ENCODE data around the gene THYN1. TPM values are rescaled to one million over a fixed set of nuclear protein-coding genes. Genes with fewer than 3 reads are reported as not detected.

THYN1 gene
- total RNA-seq, 2 donors from 2014 or later: 17.8 to 25.7 TPM

GRCh38 chr11:134226806-134227325, 26.3 kb downstream of the THYN1 start:
- no peak overlapping the region for H3K27ac ChIP-seq
- ATAC-seq (no peak), DNase-seq (no peak)
- intact Hi-C loops (cut with DNase I): no loop called here
- no peaks in the 10 kb centered on the region for H3K27me3 ChIP-seq
- H3K4me1 ChIP-seq: peaks cover 29% of the 10 kb centered on the region
- 86 to 88% methylated on average over 5 of the region's 5 CpGs for WGBS, 2 donors
- no peaks in the 10 kb centered on the region for H3K9me3 ChIP-seq
- no peaks in the 10 kb centered on the region for H3K36me3 ChIP-seq (replicated peaks in 1 of 2; ENCODE audit: insufficient read depth in 1 of 2, low read depth in 2 of 2)
- H3K4me3 ChIP-seq: no peak overlapping the region
- TF ChIP-seq POLR2A (IDR thresholded peaks at IDR 0.05): no peak
- TF ChIP-seq, protein P1, sequence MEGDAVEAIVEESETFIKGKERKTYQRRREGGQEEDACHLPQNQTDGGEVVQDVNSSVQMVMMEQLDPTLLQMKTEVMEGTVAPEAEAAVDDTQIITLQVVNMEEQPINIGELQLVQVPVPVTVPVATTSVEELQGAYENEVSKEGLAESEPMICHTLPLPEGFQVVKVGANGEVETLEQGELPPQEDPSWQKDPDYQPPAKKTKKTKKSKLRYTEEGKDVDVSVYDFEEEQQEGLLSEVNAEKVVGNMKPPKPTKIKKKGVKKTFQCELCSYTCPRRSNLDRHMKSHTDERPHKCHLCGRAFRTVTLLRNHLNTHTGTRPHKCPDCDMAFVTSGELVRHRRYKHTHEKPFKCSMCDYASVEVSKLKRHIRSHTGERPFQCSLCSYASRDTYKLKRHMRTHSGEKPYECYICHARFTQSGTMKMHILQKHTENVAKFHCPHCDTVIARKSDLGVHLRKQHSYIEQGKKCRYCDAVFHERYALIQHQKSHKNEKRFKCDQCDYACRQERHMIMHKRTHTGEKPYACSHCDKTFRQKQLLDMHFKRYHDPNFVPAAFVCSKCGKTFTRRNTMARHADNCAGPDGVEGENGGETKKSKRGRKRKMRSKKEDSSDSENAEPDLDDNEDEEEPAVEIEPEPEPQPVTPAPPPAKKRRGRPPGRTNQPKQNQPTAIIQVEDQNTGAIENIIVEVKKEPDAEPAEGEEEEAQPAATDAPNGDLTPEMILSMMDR (IDR thresholded peaks at IDR 0.05): no peak

GRCh38 chr11:134224710-134225664, 28.2 kb downstream of the THYN1 start:
- peak; percentile 31 for ATAC-seq
- WGBS, 2 donors: 0% methylated on average over 3 to 71 of the region's 93 CpGs

GRCh38 chr11:134223836-134224709, 29.1 kb downstream of the THYN1 start, which contains the start of the genes NCAPD3 and VPS26B:
Gene NCAPD3, minus strand, starts transcription at chr11:134223967. Its CDS starts 41 bp downstream, at chr11:134223926.
Gene VPS26B, plus strand, starts transcription at chr11:134224671. Its CDS starts 452 bp downstream, at chr11:134225123.
- Histone ChIP-seq H3K27ac (peak within 1 kb of the TSS; percentile 89 to 95 (median 94)), H3K9me3 (no peaks in the 10 kb centered on the region), H3K4me1 (peaks cover 29% of the 10 kb centered on the region), H3K36me3 (replicated peaks in 1 of 2; ENCODE audit: insufficient read depth in 1 of 2, low read depth in 2 of 2) (no peaks in the 10 kb centered on the region), H3K27me3 (no peaks in the 10 kb centered on the region), H3K4me3 (peak within 1 kb of the TSS; percentile 88 to 90)
- WGBS, 2 donors: 1% methylated on average over 19 to 79 of the region's 89 CpGs
- DNase-seq (peak; percentile 97), ATAC-seq (peak; percentile 94)
- intact Hi-C loops (cut with DNase I): no loop called here
- TF ChIP-seq, protein P1 (IDR thresholded peaks at IDR 0.05): peak in 3 of 7 experiments; percentile 7 to 28 (median 14)
- peak; percentile 96 to 99 (median 99) for TF ChIP-seq POLR2A (IDR thresholded peaks at IDR 0.05)

More at GRCh38 chr11:134224710-134225664, 28.2 kb downstream of the THYN1 start:
- H3K9me3 ChIP-seq: no peaks in the 10 kb centered on the region
- peaks cover 29% of the 10 kb centered on the region for H3K4me1 ChIP-seq
- H3K27me3 ChIP-seq: no peaks in the 10 kb centered on the region
- intact Hi-C loops (cut with DNase I): no loop called here
- peak; percentile 36 to 54 (median 46) for DNase-seq
- H3K36me3 ChIP-seq (replicated peaks in 1 of 2; ENCODE audit: insufficient read depth in 1 of 2, low read depth in 2 of 2): no peaks in the 10 kb centered on the region
- TF ChIP-seq, protein P1 (IDR thresholded peaks at IDR 0.05): peak in 1 of 7 experiments; percentile 1
- no peak for TF ChIP-seq POLR2A (IDR thresholded peaks at IDR 0.05)
- H3K4me3 ChIP-seq: peak overlapping the region; percentile 88 to 90
- peak overlapping the region; percentile 89 to 95 (median 94) for H3K27ac ChIP-seq

DNA sequence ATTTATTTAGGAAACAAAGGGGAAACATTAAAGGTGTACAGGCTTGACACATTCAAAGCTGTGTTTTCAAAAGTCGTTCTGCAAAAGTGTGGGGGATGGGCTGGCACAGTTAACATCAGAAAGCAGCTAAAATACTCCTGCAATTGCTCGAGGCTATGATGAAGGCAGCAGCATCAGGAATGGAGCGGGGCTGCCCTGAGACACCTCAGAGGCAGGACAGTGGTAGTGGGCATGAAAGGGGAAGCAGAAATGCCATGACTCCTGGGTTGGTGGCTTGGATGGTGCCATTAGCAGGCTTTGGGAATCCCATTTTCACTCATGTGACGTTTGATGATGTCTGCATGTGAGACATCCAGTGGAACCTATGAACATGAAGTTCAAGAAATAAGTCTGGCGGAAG, 30.0 kb downstream of the THYN1 start:
- no peak for DNase-seq
- WGBS, 2 donors: 7 to 8% methylated on average over 5 of the region's 5 CpGs

More for the DNA sequence above, 30.0 kb downstream of the THYN1 start:
- intact Hi-C loops (cut with DNase I): no loop called here
- no peaks in the 10 kb centered on the region for H3K36me3 ChIP-seq (replicated peaks in 1 of 2; ENCODE audit: insufficient read depth in 1 of 2, low read depth in 2 of 2)
- no peaks in the 10 kb centered on the region for H3K27me3 ChIP-seq
- TF ChIP-seq, protein P1 (IDR thresholded peaks at IDR 0.05): no peak
- TF ChIP-seq POLR2A (IDR thresholded peaks at IDR 0.05): no peak
- H3K4me1 ChIP-seq: peaks cover 29% of the 10 kb centered on the region
- H3K27ac ChIP-seq: peak overlapping the region in 1 of 4 donors; percentile 95
- ATAC-seq: no peak
- no peaks in the 10 kb centered on the region for H3K9me3 ChIP-seq
- H3K4me3 ChIP-seq: peak overlapping the region; percentile 88 to 90

Data from body of pancreas (tissue), 4 donors.